K562 (cell line): ENCODE results near the gene ZNF2. TPM values are rescaled to one million over a fixed set of nuclear protein-coding genes. Genes with fewer than 3 reads are reported as not detected.

Experiments
- BRF1 ChIP-seq: IDR thresholded peaks from 3 replicates; pipeline ENCODE4 v1.6.1; 2011; ENCODE audit warnings: borderline replicate concordance, mild to moderate bottlenecking; ENCODE audit not compliant: insufficient read length; ENCODE audit errors: extremely low read depth
- CC2D1A ChIP-seq: fragments of 450-650 bp; IDR thresholded peaks from 2 replicates; pipeline ENCODE4 v1.6.1; 2017; ENCODE audit warnings: mild to moderate bottlenecking
- CSDE1 ChIP-seq, 2 experiments: fragments of 450-650 bp; IDR thresholded peaks; 2 replicates each; pipeline ENCODE4 v1.6.1; 2016; ENCODE audit warnings: mild to moderate bottlenecking in 1 of 2
- EWSR1 ChIP-seq: fragments of 450-650 bp; IDR thresholded peaks from 2 replicates; pipeline ENCODE4 v1.6.1; 2018; ENCODE audit warnings: borderline replicate concordance, mild to moderate bottlenecking, low read depth, moderate library complexity; ENCODE audit not compliant: partially characterized antibody
- NBN ChIP-seq: fragments of 450-650 bp; IDR thresholded peaks from 2 replicates; pipeline ENCODE4 v1.6.1; 2016; ENCODE audit warnings: low read depth, mild to moderate bottlenecking
- POLR2H ChIP-seq: IDR thresholded peaks from 2 replicates; pipeline ENCODE4 v1.6.1; 2016; ENCODE audit warnings: missing genetic modification characterization, low read depth, mild to moderate bottlenecking, control low read depth, missing compliant biosample characterization, moderate library complexity
- POU5F1 ChIP-seq: fragments of 150-350 bp; IDR thresholded peaks from 2 replicates; pipeline ENCODE4 v1.6.1; 2014; ENCODE audit warnings: borderline replicate concordance, low read length, low read depth, mild to moderate bottlenecking; ENCODE audit not compliant: partially characterized antibody
- SNIP1 ChIP-seq: fragments of 450-650 bp; IDR thresholded peaks from 2 replicates; pipeline ENCODE4 v1.7.1; 2017; ENCODE audit warnings: low read depth, mild to moderate bottlenecking
- STAT5A ChIP-seq: IDR thresholded peaks from 2 replicates; pipeline ENCODE4 v1.6.1; 2012; ENCODE audit warnings: low read length, inconsistent platforms, borderline replicate concordance
- TEAD2 ChIP-seq: fragments of 450-650 bp; IDR thresholded peaks from 2 replicates; pipeline ENCODE4 v1.6.1; 2016; ENCODE audit warnings: missing genetic modification characterization, control low read depth, missing compliant biosample characterization
- ZFP36 ChIP-seq: fragments of 150-350 bp; IDR thresholded peaks from 2 replicates; pipeline ENCODE4 v1.6.1; 2018; ENCODE audit warnings: low read length, low read depth; ENCODE audit not compliant: partially characterized antibody
- polyA plus RNA-seq, 8 experiments: library from polyadenylated mRNA; depleted of rRNA in 4 of 8; stranded (reverse) in 5 of 8; unstranded in 3 of 8; fragments of >200 nt; fragmentation: Nextera tagmentation in 2 of 8; fragmentation: Illumina TruSeq in 1 of 8; extraction: Ambion mirVana in 2 of 8; extraction: Trizol in 1 of 8; gene quantifications; 2 replicates each; pipeline versions ENCODE4 v1.2.1 to v1.2.3, GENCODE V29; 2011 to 2014; ENCODE audit warnings: inconsistent platforms in 1 of 8, missing spikeins in 1 of 8
- total RNA-seq, 7 experiments: library from RNA; depleted of rRNA in 6 of 7; stranded (reverse); fragments of >200 nt in 6 of 7; fragmentation: Illumina TruSeq in 2 of 7; extraction: Trizol in 2 of 7; gene quantifications; 2 replicates each; pipeline versions ENCODE4 v1.2.1 to v1.2.3, GENCODE V29; 2011 to 2021; ENCODE audit warnings: low replicate concordance in 1 of 7
- TF ChIP-seq, protein P1 (sequence below): fragments of 250-450 bp; sonication (Bioruptor Pico); IDR thresholded peaks from 2 replicates; pipeline ENCODE4 v1.5.0; 2020; ENCODE audit warnings: mild to moderate bottlenecking
- TF ChIP-seq, protein P2 (sequence below), 2 experiments: fragments of 450-650 bp; IDR thresholded peaks; 2 replicates each; pipeline ENCODE4 v1.6.1; 2016; ENCODE audit warnings: mild to moderate bottlenecking in 2 of 2, borderline replicate concordance in 1 of 2, low read depth in 1 of 2, moderate library complexity in 1 of 2
- TF ChIP-seq, protein P3 (sequence below), 2 experiments: fragments of 250-450 bp in 1 of 2; fragments of 450-650 bp in 1 of 2; sonication (Bioruptor Pico) in 1 of 2; IDR thresholded peaks; 2 replicates each; pipeline versions ENCODE4 v1.6.1 to v1.8.0; 2016 to 2021; ENCODE audit warnings: mild to moderate bottlenecking in 2 of 2, moderate library complexity in 2 of 2, missing compliant biosample characterization in 1 of 2, missing genetic modification characterization in 1 of 2
- TF ChIP-seq, protein P4 (sequence below): sonication (generic); formaldehyde crosslinking; IDR thresholded peaks from 2 replicates; pipeline ENCODE4 v1.8.0; 2023; ENCODE audit warnings: mild to moderate bottlenecking, missing genetic modification reagents

The ZNF2 gene
- total and polyA plus RNA-seq, 9 of the 15 experiments (the other 6 are each of a cell fraction or from before 2014, with no cell fraction given) = 1.6 to 4.5 (median 3.4) TPM

DNA sequence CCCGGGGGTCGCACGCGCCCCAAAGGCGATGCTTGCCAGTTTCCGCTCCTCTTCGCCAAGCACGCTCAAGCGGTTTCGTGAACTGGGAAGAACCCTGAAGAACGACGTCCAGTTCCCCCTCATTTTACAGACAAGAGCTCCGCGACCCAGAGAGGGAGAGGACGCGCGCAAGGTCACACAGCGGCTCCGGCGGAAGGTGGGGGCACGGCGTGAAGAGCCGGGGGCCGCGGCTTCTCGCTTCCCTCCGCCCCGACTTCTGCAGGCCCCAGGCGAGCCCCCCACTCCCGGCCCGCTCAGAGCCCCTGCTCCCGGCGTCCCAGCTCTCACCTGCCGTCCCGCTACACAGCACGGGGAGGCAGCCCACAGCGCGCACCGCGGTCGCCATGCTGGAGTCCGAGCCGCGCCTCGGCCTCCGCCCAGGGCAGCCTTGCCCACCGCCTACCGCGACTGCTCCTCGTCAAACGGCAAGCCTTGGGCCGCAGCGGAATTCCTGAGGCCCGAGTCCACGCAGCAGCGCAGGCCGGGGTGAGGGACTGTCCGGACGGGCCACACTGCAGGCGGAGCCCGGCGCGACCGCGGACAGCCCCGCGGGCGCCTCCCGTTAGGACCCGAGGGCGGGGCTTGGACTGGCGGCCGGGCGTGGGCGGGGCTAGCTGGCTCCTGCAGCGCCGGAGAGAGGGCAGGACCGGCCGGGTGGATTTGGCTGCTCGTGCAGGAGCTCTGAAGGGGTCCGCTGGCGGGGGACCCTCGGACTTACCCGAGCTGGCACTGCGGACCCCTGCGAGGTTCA is 44.0 kb upstream of the ZNF2 start, which contains the start of gene MRPS5 (continued):
- TF ChIP-seq POU5F1 (no peak), POLR2H (tag) (no peak), EWSR1 (no peak), BRF1 (no peak), STAT5A (no peak), CSDE1 (IDR thresholded peaks at IDR 0.05) (no peak; a peak in 1 of 4 replicates), CC2D1A (no peak), SNIP1 (no peak), ZFP36 (peak; percentile 97), NBN (no peak; the same call in 1 of the 2 replicates), TEAD2 (tag) (no peak)
- TF ChIP-seq, protein P1, sequence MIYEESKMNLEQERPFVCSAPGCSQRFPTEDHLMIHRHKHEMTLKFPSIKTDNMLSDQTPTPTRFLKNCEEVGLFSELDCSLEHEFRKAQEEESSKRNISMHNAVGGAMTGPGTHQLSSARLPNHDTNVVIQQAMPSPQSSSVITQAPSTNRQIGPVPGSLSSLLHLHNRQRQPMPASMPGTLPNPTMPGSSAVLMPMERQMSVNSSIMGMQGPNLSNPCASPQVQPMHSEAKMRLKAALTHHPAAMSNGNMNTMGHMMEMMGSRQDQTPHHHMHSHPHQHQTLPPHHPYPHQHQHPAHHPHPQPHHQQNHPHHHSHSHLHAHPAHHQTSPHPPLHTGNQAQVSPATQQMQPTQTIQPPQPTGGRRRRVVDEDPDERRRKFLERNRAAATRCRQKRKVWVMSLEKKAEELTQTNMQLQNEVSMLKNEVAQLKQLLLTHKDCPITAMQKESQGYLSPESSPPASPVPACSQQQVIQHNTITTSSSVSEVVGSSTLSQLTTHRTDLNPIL (CRISPR knock-in tag) = no peak
- TF ChIP-seq, protein P2, sequence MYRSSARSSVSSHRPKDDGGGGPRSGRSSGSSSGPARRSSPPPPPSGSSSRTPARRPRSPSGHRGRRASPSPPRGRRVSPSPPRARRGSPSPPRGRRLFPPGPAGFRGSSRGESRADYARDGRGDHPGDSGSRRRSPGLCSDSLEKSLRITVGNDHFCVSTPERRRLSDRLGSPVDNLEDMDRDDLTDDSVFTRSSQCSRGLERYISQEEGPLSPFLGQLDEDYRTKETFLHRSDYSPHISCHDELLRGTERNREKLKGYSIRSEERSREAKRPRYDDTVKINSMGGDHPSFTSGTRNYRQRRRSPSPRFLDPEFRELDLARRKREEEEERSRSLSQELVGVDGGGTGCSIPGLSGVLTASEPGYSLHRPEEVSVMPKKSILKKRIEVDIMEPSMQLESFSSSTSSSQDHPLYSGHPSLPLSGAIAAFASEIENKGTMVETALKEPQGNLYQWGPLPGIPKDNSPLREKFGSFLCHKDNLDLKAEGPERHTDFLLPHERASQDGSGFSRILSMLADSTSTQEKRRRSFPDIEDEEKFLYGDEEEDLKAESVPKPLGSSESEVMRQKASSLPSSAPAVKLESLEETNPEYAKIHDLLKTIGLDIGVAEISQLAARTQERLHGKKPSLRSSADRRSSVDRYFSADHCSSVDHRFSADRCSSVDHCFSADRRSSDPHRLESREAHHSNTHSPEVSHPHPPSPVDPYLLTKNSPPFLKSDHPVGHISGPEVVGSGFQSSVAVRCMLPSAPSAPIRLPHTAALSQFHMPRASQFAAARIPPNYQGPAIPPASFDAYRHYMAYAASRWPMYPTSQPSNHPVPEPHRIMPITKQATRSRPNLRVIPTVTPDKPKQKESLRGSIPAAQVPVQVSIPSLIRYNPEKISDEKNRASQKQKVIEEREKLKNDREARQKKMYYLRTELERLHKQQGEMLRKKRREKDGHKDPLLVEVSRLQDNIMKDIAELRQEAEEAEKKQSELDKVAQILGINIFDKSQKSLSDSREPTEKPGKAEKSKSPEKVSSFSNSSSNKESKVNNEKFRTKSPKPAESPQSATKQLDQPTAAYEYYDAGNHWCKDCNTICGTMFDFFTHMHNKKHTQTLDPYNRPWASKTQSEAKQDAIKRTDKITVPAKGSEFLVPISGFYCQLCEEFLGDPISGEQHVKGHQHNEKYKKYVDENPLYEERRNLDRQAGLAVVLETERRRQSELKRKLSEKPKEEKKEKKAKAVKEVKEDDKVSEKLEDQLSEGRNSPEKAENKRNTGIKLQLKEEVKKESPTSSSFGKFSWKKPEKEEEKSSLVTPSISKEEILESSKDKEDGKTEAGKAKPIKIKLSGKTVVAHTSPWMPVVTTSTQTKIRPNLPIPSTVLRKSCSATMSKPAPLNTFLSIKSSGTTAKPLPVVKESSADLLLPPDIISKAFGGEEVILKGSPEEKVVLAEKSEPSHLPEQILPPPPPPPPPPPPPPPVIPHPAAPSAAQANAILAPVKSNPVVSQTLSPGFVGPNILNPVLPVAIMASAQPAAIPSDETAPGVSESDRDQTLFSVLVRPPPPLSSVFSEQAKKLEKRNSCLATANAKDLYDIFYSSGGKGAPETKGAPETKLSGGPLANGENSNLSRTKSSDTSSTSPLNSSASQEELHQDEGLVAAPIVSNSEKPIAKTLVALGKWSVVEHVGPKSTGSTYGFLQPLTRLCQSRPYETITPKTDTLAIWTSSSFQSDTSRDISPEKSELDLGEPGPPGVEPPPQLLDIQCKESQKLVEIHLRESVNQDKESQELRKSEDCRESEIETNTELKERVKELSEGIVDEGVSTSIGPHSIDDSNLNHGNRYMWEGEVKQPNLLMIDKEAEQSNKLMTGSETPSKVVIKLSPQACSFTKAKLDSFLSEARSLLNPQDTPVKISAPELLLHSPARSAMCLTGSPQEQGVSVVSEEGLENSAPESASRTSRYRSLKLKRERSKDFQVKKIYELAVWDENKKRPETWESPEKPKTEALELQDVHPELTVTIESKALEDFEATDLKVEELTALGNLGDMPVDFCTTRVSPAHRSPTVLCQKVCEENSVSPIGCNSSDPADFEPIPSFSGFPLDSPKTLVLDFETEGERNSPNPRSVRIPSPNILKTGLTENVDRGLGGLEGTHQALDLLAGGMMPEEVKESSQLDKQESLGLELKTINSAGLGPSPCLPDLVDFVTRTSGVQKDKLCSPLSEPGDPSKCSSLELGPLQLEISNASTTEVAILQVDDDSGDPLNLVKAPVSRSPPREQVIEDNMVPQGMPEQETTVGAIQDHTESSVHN (IDR thresholded peaks at IDR 0.05; ENCODE audit: borderline replicate concordance in 1 of 2, low read depth in 1 of 2) = no peak
- TF ChIP-seq, protein P3, sequence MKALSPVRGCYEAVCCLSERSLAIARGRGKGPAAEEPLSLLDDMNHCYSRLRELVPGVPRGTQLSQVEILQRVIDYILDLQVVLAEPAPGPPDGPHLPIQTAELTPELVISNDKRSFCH (CRISPR knock-in tag; IDR thresholded peaks at IDR 0.05) = no peak
- TF ChIP-seq, protein P3 (tag; IDR thresholded peaks at IDR 0.05) = peak; percentile 51; the same call in 1 of the 2 replicates
- TF ChIP-seq, protein P4, sequence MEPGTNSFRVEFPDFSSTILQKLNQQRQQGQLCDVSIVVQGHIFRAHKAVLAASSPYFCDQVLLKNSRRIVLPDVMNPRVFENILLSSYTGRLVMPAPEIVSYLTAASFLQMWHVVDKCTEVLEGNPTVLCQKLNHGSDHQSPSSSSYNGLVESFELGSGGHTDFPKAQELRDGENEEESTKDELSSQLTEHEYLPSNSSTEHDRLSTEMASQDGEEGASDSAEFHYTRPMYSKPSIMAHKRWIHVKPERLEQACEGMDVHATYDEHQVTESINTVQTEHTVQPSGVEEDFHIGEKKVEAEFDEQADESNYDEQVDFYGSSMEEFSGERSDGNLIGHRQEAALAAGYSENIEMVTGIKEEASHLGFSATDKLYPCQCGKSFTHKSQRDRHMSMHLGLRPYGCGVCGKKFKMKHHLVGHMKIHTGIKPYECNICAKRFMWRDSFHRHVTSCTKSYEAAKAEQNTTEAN (CRISPR knock-in tag) = no peak
